Stomach (tissue), 9 donors: ENCODE results near the gene FREM2. TPM values are rescaled to one million over a fixed set of nuclear protein-coding genes. Genes with fewer than 3 reads are reported as not detected.

Source experiments
- DNase-seq, 2 donors: peaks; one replicate each; pipeline versions ENCODE4 v3.0.0 to v3.0.0-alpha.2; 2013 to 2019
- H3K27ac ChIP-seq, 5 donors: fragments of 200-600 bp in 4 of 5; sonication (generic) in 4 of 5; one replicate each; pipeline ENCODE4 v1.5.1; 2013 to 2019; ENCODE audit warnings: mild to moderate bottlenecking in 1 of 5, moderate library complexity in 1 of 5
- H3K27me3 ChIP-seq, 3 donors: fragments of 200-600 bp; sonication (generic); one replicate each; pipeline ENCODE4 v1.5.1; 2017 to 2019; ENCODE audit warnings: mixed run types in 1 of 3
- H3K36me3 ChIP-seq, 4 donors: fragments of 200-600 bp; sonication (generic); 1 replicate in 3 of 4; 2 replicates in 1 of 4; pipeline ENCODE4 v1.5.1; 2016 to 2019
- H3K4me1 ChIP-seq, 4 donors: fragments of 200-600 bp; sonication (generic); one replicate each; pipeline ENCODE4 v1.5.1; 2016 to 2019
- H3K4me3 ChIP-seq, 4 donors: fragments of 200-600 bp; sonication (generic) in 3 of 4; one replicate each; pipeline ENCODE4 v1.5.1; 2016 to 2019; ENCODE audit warnings: mild to moderate bottlenecking in 1 of 4
- H3K9me3 ChIP-seq, 4 donors: fragments of 200-600 bp; sonication (generic); one replicate each; pipeline ENCODE4 v1.5.1; 2016 to 2019
- EP300 ChIP-seq: sonication (generic); formaldehyde crosslinking; IDR thresholded peaks from one replicate; pipeline ENCODE4 v1.6.1; 2017; ENCODE audit warnings: antibody characterized with exemption
- POLR2A ChIP-seq, 4 donors: fragments of 450-650 bp; IDR thresholded peaks; one replicate each; pipeline ENCODE4 v1.6.1; 2016; ENCODE audit warnings: antibody characterized with exemption in 4 of 4, control low read depth in 2 of 4, mild to moderate bottlenecking in 1 of 4, moderate library complexity in 1 of 4
- POLR2AphosphoS5 ChIP-seq, 3 donors: sonication (generic); formaldehyde crosslinking; IDR thresholded peaks; one replicate each; pipeline ENCODE4 v1.6.1; 2016; ENCODE audit warnings: antibody characterized with exemption in 3 of 3
- WGBS, 5 donors: extraction: QIAGEN DNeasy Blood & Tissue Kit in 3 of 5; methylation state at CpG; one replicate each; pipeline versions ENCODE4 v1.1.5 to v1.1.7; 2013 to 2018; 5-methylcytosine and 5-hydroxymethylcytosine counted together
- intact Hi-C: fragments of 100-400 bp; cut with DNase I; formaldehyde crosslinking; loops from one replicate; pipeline ENCODE4 v1.15.1; 2023; ENCODE audit warnings: low total_unique reads
- polyA plus RNA-seq, 3 donors: library from polyadenylated mRNA; stranded (reverse); fragments of 200-250 nt; gene quantifications; one replicate each; pipeline ENCODE4 v1.2.3, GENCODE V29; 2013
- total RNA-seq, 5 donors: library from RNA; depleted of rRNA; stranded (reverse); fragments of >200 nt; gene quantifications; one replicate each; pipeline versions ENCODE4 v1.1.0 to v1.2.3, GENCODE V29; 2014 to 2016
- TF ChIP-seq, protein P1 (sequence below), 7 experiments: fragments of 450-650 bp in 4 of 7; fragments of 200-600 bp in 3 of 7; sonication (generic) in 3 of 7; IDR thresholded peaks; one replicate each; pipeline ENCODE4 v1.5.1; 2016 to 2019; ENCODE audit warnings: antibody characterized with exemption in 7 of 7, control low read depth in 2 of 7, mild to moderate bottlenecking in 1 of 7
- donor health status: healthy with polysubstance abuse.
- donor health status: Bipolar disorder and iron deficiency.
- donor health status: healthy.

FREM2 gene
- total and polyA plus RNA-seq, 8 donors = 0.37 to 18.0 (median 1.3) TPM

DNA sequence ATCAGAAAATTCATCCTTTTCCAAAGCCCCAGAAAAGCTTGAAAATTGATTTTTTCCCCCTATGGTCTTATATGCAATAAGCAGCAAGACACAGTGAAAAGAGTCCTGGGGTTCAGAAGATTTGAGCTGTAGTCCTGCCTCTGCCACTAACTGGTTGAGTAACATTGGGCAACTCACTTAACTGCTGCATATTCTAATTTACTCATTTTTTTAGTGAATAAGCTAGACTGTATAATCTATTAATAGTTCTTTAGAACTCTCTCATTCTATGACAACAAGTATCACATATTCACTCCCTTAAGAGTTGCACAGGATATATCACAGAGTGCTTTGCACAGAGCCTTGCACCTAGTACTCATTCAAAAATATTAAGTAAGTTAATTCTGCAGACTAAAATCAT lies 192.9 kb downstream of the FREM2 start:
- Histone ChIP-seq H3K36me3 (peaks cover 0 to 16% (median 3%) of the 10 kb centered on the region in 4 donors), H3K27me3 (no peaks in the 10 kb centered on the region), H3K4me1 (peaks cover 0 to 6% (median 4%) of the 10 kb centered on the region in 4 donors), H3K27ac (no peak overlapping the region), H3K9me3 (no peaks in the 10 kb centered on the region), H3K4me3 (no peak overlapping the region)
- no peak for TF ChIP-seq POLR2AphosphoS5 (IDR thresholded peaks at IDR 0.05)
- TF ChIP-seq, protein P1, sequence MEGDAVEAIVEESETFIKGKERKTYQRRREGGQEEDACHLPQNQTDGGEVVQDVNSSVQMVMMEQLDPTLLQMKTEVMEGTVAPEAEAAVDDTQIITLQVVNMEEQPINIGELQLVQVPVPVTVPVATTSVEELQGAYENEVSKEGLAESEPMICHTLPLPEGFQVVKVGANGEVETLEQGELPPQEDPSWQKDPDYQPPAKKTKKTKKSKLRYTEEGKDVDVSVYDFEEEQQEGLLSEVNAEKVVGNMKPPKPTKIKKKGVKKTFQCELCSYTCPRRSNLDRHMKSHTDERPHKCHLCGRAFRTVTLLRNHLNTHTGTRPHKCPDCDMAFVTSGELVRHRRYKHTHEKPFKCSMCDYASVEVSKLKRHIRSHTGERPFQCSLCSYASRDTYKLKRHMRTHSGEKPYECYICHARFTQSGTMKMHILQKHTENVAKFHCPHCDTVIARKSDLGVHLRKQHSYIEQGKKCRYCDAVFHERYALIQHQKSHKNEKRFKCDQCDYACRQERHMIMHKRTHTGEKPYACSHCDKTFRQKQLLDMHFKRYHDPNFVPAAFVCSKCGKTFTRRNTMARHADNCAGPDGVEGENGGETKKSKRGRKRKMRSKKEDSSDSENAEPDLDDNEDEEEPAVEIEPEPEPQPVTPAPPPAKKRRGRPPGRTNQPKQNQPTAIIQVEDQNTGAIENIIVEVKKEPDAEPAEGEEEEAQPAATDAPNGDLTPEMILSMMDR (IDR thresholded peaks at IDR 0.05) = no peak
- TF ChIP-seq EP300 = no peak
- TF ChIP-seq POLR2A (IDR thresholded peaks at IDR 0.05) = no peak
- DNase-seq = no peak
- intact Hi-C loops = no loop called here

DNA sequence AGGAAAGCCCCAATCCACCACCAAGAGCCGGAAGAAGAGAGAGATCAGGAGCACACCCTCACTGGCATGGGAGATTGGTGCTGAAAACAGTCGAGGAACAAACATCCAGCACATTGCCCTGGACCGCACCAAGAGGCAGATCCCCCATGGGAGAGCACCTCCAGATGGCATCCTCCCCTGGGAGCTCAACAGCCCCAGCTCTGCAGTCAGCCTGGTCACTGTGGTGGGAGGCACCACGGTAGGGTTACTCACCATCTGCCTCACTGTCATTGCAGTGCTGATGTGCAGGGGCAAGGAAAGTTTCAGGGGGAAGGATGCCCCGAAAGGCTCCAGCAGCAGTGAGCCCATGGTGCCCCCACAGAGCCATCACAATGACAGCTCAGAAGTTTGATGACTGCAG lies 193.5 kb downstream of the FREM2 start:
- DNase-seq = no peak
- no peak overlapping the region for H3K27ac ChIP-seq
- intact Hi-C loops = no loop called here
- H3K4me3 ChIP-seq = no peak overlapping the region
- peaks cover 0 to 6% (median 4%) of the 10 kb centered on the region in 4 donors for H3K4me1 ChIP-seq
- no peaks in the 10 kb centered on the region for H3K9me3 ChIP-seq
- 83 to 93% (median 89%) methylated on average over 4 to 5 of the region's 5 CpGs for WGBS, 5 donors
- TF ChIP-seq, protein P1 (IDR thresholded peaks at IDR 0.05) = no peak
- TF ChIP-seq POLR2A (IDR thresholded peaks at IDR 0.05) (no peak), EP300 (no peak), POLR2AphosphoS5 (IDR thresholded peaks at IDR 0.05) (no peak)
- peaks cover 0 to 16% (median 3%) of the 10 kb centered on the region in 4 donors for H3K36me3 ChIP-seq
- H3K27me3 ChIP-seq = no peaks in the 10 kb centered on the region

DNA sequence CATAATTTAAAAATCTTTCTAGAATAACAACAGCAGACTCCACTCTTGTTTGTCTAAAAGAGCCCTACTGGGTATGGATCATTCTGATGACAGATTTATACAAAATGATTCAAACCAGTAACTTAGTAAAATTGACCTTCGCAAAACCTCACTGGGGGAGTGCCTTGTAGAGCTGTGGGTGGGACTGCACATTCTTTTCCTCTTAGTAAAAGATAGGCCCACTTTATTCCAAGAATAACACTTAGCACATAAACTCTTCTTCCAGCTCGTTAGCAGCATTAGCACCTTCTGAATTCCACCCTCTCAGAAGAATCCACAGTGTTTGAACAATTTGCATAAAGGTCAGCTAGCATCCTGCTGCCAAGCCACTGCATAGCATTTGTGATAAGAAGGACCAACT lies 196.9 kb downstream of the FREM2 start:
- intact Hi-C loops = no loop called here
- Histone ChIP-seq H3K36me3 (peaks cover 0 to 7% (median 3%) of the 10 kb centered on the region in 4 donors), H3K4me3 (no peak overlapping the region), H3K4me1 (peaks cover 0 to 6% (median 4%) of the 10 kb centered on the region in 4 donors), H3K9me3 (no peaks in the 10 kb centered on the region), H3K27me3 (no peaks in the 10 kb centered on the region), H3K27ac (no peak overlapping the region)
- peak; percentile 11 to 49 for DNase-seq
- no peak for TF ChIP-seq POLR2AphosphoS5 (IDR thresholded peaks at IDR 0.05)
- TF ChIP-seq, protein P1 (IDR thresholded peaks at IDR 0.05) = no peak
- no peak for TF ChIP-seq POLR2A (IDR thresholded peaks at IDR 0.05)
- no peak for TF ChIP-seq EP300
- WGBS, 5 donors = 12 to 39% (median 22%) methylated on average over 2 of the region's 2 CpGs

DNA sequence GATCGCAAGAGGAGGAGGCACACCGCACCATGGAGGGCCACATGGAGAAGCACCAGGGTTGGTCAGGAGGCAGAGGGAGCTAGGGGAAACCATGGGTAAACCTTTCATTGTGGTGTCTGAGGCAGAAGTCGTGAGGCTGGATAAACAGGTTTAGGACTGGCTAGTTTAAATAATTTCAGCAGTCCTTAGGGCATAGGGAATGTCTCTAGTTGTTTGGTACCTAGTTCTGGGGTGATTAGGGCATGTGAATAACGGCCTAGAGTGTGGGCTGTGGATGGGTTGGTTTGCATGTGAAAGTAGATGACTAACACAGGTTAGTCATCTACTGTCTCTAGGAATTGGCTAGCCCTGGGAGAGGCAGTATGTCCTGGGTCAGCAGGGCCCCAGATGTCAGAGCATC lies 201.4 kb downstream of the FREM2 start:
- DNase-seq = no peak
- intact Hi-C loops = no loop called here

More for the DNA sequence above, 201.4 kb downstream of the FREM2 start:
- no peaks in the 10 kb centered on the region for H3K9me3 ChIP-seq
- H3K36me3 ChIP-seq = no peaks in the 10 kb centered on the region
- no peak overlapping the region for H3K4me3 ChIP-seq
- no peak overlapping the region for H3K27ac ChIP-seq
- peaks cover 0 to 6% (median 4%) of the 10 kb centered on the region in 4 donors for H3K4me1 ChIP-seq
- H3K27me3 ChIP-seq = no peaks in the 10 kb centered on the region
- TF ChIP-seq, protein P1 (IDR thresholded peaks at IDR 0.05) = no peak
- TF ChIP-seq EP300 = no peak
- no peak for TF ChIP-seq POLR2AphosphoS5 (IDR thresholded peaks at IDR 0.05)
- no peak for TF ChIP-seq POLR2A (IDR thresholded peaks at IDR 0.05)
- 64 to 72% (median 69%) methylated on average over 4 of the region's 4 CpGs for WGBS, 5 donors
